Neuronal stem cell (in vitro differentiated cells): ENCODE data around the gene PTOV1.

ENCODE experiments used
- DNase-seq: peaks from one replicate; pipeline ENCODE4 v3.0.0-alpha.2; 2013; ENCODE audit warnings: low spot score
- H2AFZ ChIP-seq: one replicate; pipeline ENCODE4 v1.6.1; 2013; ENCODE audit warnings: mild to moderate bottlenecking, low read length, inconsistent platforms
- H2AK5ac ChIP-seq: 2 replicates; pipeline ENCODE4 v1.6.1; 2013; ENCODE audit warnings: low read depth, mild to moderate bottlenecking, inconsistent platforms, low read length, moderate library complexity, mixed read lengths
- H2BK120ac ChIP-seq: 2 replicates; pipeline ENCODE4 v1.6.1; 2013; ENCODE audit warnings: low read depth, mild to moderate bottlenecking, inconsistent platforms, low read length, moderate library complexity, mixed read lengths
- H2BK12ac ChIP-seq: one replicate; pipeline ENCODE4 v1.6.1; 2013; ENCODE audit warnings: low read length, inconsistent platforms
- H2BK15ac ChIP-seq: 2 replicates; pipeline ENCODE4 v1.6.1; 2013; ENCODE audit warnings: mild to moderate bottlenecking, low read length, inconsistent platforms, mixed read lengths
- H2BK5ac ChIP-seq: one replicate; pipeline ENCODE4 v1.6.1; 2013; ENCODE audit warnings: inconsistent platforms, mild to moderate bottlenecking, low read length, moderate library complexity
- H3K14ac ChIP-seq: one replicate; pipeline ENCODE4 v1.6.1; 2013; ENCODE audit warnings: low read length, inconsistent platforms
- H3K18ac ChIP-seq: 2 replicates; pipeline ENCODE4 v1.6.1; 2013; ENCODE audit warnings: low read length, inconsistent platforms
- H3K23ac ChIP-seq: 2 replicates; pipeline ENCODE4 v1.6.1; 2013; ENCODE audit warnings: low read depth, mild to moderate bottlenecking, mixed read lengths, low read length, inconsistent platforms; ENCODE audit not compliant: poor library complexity
- H3K27ac ChIP-seq: replicated peaks from 3 replicates; pipeline ENCODE4 v1.5.1; 2013; ENCODE audit warnings: low read length, inconsistent platforms
- H3K27me3 ChIP-seq, 3 experiments: 2 replicates each; pipeline ENCODE4 v1.6.1; 2013; ENCODE audit warnings: low read length in 3 of 3, mild to moderate bottlenecking in 2 of 3, inconsistent platforms in 1 of 3, low read depth in 1 of 3, mixed read lengths in 1 of 3, moderate library complexity in 1 of 3; ENCODE audit not compliant: control insufficient read depth in 3 of 3, insufficient read depth in 3 of 3
- H3K36me3 ChIP-seq, 2 donors: replicated peaks in 1 of 2; 2 replicates each; pipeline ENCODE4 v1.6.1; 2013; ENCODE audit warnings: low read length in 2 of 2; ENCODE audit not compliant: control insufficient read depth in 2 of 2, insufficient read depth in 2 of 2
- H3K4ac ChIP-seq: 2 replicates; pipeline ENCODE4 v1.6.1; 2013; ENCODE audit warnings: inconsistent platforms, mild to moderate bottlenecking, low read length, moderate library complexity
- H3K4me1 ChIP-seq, 2 donors: 1 replicate in 1 of 2; 2 replicates in 1 of 2; pipeline ENCODE4 v1.6.1; 2013; ENCODE audit warnings: low read length in 2 of 2, low read depth in 1 of 2; ENCODE audit not compliant: control insufficient read depth in 2 of 2, insufficient read depth in 1 of 2
- H3K4me2 ChIP-seq: one replicate; pipeline ENCODE4 v1.6.1; 2013; ENCODE audit warnings: mild to moderate bottlenecking, low read length, inconsistent platforms; ENCODE audit not compliant: insufficient read depth, poor library complexity, severe bottlenecking
- H3K4me3 ChIP-seq, 2 donors: 2 replicates each; pipeline ENCODE4 v1.5.1; 2013; ENCODE audit warnings: low read length in 2 of 2, mild to moderate bottlenecking in 2 of 2, inconsistent platforms in 1 of 2, moderate library complexity in 1 of 2
- H3K79me1 ChIP-seq: one replicate; pipeline ENCODE4 v1.6.1; 2013; ENCODE audit warnings: low read depth, mild to moderate bottlenecking, inconsistent platforms, low read length, moderate library complexity
- H3K9ac ChIP-seq: one replicate; pipeline ENCODE4 v1.6.1; 2013; ENCODE audit warnings: mild to moderate bottlenecking, low read depth, low read length, inconsistent platforms; ENCODE audit not compliant: poor library complexity
- H3K9me3 ChIP-seq, 2 donors: replicated peaks in 1 of 2; 2 replicates each; pipeline versions ENCODE3 to v1.6.1; 2013; ENCODE audit warnings: low read length in 2 of 2, mild to moderate bottlenecking in 2 of 2, inconsistent platforms in 1 of 2, low read depth in 1 of 2, mixed read lengths in 1 of 2, moderate library complexity in 1 of 2; ENCODE audit not compliant: control insufficient read depth in 2 of 2, insufficient read depth in 1 of 2
- H4K8ac ChIP-seq: one replicate; pipeline ENCODE4 v1.6.1; 2013; ENCODE audit warnings: low read depth, mild to moderate bottlenecking, inconsistent platforms, low read length, moderate library complexity
- H4K91ac ChIP-seq: one replicate; pipeline ENCODE4 v1.6.1; 2013; ENCODE audit warnings: low read length, low read depth, mild to moderate bottlenecking, inconsistent platforms; ENCODE audit not compliant: poor library complexity
- WGBS, 2 donors: extraction: QIAGEN DNeasy Blood & Tissue Kit; methylation state at CpG; one replicate each; pipeline ENCODE4 v1.1.7; 2013; ENCODE audit warnings: missing lambda C conversion rate in 2 of 2, mixed read lengths in 1 of 2; ENCODE audit not compliant: insufficient read length in 2 of 2, insufficient replicate concordance in 1 of 2; ENCODE audit errors: extremely low coverage in 2 of 2; 5-methylcytosine and 5-hydroxymethylcytosine counted together

Gene PTOV1

GRCh38 chr19:49907745-49908446 is 56.9 kb downstream of the PTOV1 start:
- Histone ChIP-seq H3K79me1 (peaks cover 13% of the 10 kb centered on the region), H2BK5ac (no peak overlapping the region), H2BK120ac (no peak overlapping the region), H3K4me1 (no peaks in the 10 kb centered on the region), H3K4me2 (no peak overlapping the region), H3K4me3 (no peak overlapping the region), H3K23ac (no peak overlapping the region), H3K18ac (no peak overlapping the region), H2AFZ (no peak overlapping the region), H4K8ac (no peak overlapping the region), H3K27me3 (no peaks in the 10 kb centered on the region), H2AK5ac (no peak overlapping the region), H2BK15ac (no peak overlapping the region), H3K9me3 (peaks cover 0 to 2% of the 10 kb centered on the region in 2 donors), H3K14ac (no peak overlapping the region), H3K27ac (no peak overlapping the region), H3K9ac (peak overlapping the region; percentile 60), H3K36me3 (peaks cover 44 to 69% of the 10 kb centered on the region in 2 donors), H3K4ac (no peak overlapping the region), H4K91ac (no peak overlapping the region), H2BK12ac (no peak overlapping the region)
- no CpG with 5 or more reads among the region's 23 CpGs for WGBS, 2 donors
- DNase-seq = no peak

GRCh38 chr19:49908480-49909420 is 57.8 kb downstream of the PTOV1 start:
- peaks cover 52 to 78% of the 10 kb centered on the region in 2 donors for H3K36me3 ChIP-seq
- no peak overlapping the region for H2BK15ac ChIP-seq
- no peaks in the 10 kb centered on the region for H3K27me3 ChIP-seq
- H3K79me1 ChIP-seq = peaks cover 18% of the 10 kb centered on the region
- peak overlapping the region; percentile 60 for H3K9ac ChIP-seq
- no peak overlapping the region for H2AFZ ChIP-seq
- H4K91ac ChIP-seq = no peak overlapping the region
- H3K9me3 ChIP-seq = peaks cover 0 to 2% of the 10 kb centered on the region in 2 donors
- no peak overlapping the region for H3K23ac ChIP-seq
- no peak for DNase-seq
- H2BK5ac ChIP-seq = no peak overlapping the region
- no peak overlapping the region for H2AK5ac ChIP-seq
- no peaks in the 10 kb centered on the region for H3K4me1 ChIP-seq
- no peak overlapping the region for H2BK12ac ChIP-seq
- H3K14ac ChIP-seq = peak overlapping the region; percentile 32
- no peak overlapping the region for H3K4me3 ChIP-seq
- H3K4ac ChIP-seq = no peak overlapping the region
- no peak overlapping the region for H3K27ac ChIP-seq
- H4K8ac ChIP-seq = no peak overlapping the region
- WGBS, 2 donors = no CpG with 5 or more reads among the region's 37 CpGs
- H2BK120ac ChIP-seq = no peak overlapping the region
- H3K4me2 ChIP-seq = peak overlapping the region; percentile 25
- H3K18ac ChIP-seq = no peak overlapping the region

GRCh38 chr19:49910179-49910578 is 59.2 kb downstream of the PTOV1 start:
- H3K9ac ChIP-seq = no peak overlapping the region
- H3K18ac ChIP-seq = no peak overlapping the region
- no peak overlapping the region for H2AK5ac ChIP-seq
- H3K79me1 ChIP-seq = peaks cover 18% of the 10 kb centered on the region
- H2AFZ ChIP-seq = no peak overlapping the region
- no peaks in the 10 kb centered on the region for H3K27me3 ChIP-seq
- H3K27ac ChIP-seq = no peak overlapping the region
- H2BK15ac ChIP-seq = no peak overlapping the region
- H2BK120ac ChIP-seq = no peak overlapping the region
- no CpG with 5 or more reads among the region's 5 CpGs for WGBS, 2 donors
- peak overlapping the region; percentile 87 for H3K23ac ChIP-seq
- peaks cover 63 to 91% of the 10 kb centered on the region in 2 donors for H3K36me3 ChIP-seq
- H4K8ac ChIP-seq = no peak overlapping the region
- H3K4me1 ChIP-seq = no peaks in the 10 kb centered on the region
- no peak overlapping the region for H3K4me3 ChIP-seq
- no peak overlapping the region for H3K14ac ChIP-seq
- no peak overlapping the region for H3K4ac ChIP-seq
- no peak overlapping the region for H4K91ac ChIP-seq
- H2BK12ac ChIP-seq = no peak overlapping the region
- no peak overlapping the region for H3K4me2 ChIP-seq
- H3K9me3 ChIP-seq = peaks cover 0 to 2% of the 10 kb centered on the region in 2 donors
- DNase-seq = no peak
- H2BK5ac ChIP-seq = no peak overlapping the region
